ENCODE data around the gene NDN. TPM values are rescaled to one million over a fixed set of nuclear protein-coding genes. Genes with fewer than 3 reads are reported as not detected.
A peak's percentile ranks its signal among the peaks of the same experiment; 100 is the strongest.

The NDN gene
- total RNA-seq, 1 donor from 2014 or later = 61.6 TPM

GRCh38 chr15:23645371-23646164, 41.5 kb downstream of the NDN start:
- Mint-ChIP-seq H3K27me3 (ENCODE audit: low read depth, unreplicated experiment) (no peaks in the 10 kb centered on the region), H3K4me3 (ENCODE audit: unreplicated experiment) (peak overlapping the region; percentile 20), H3K27ac (ENCODE audit: unreplicated experiment) (no peak overlapping the region), H3K4me1 (ENCODE audit: low read depth, unreplicated experiment) (no peaks in the 10 kb centered on the region), H3K36me3 (ENCODE audit: low read depth, unreplicated experiment) (peaks cover 2% of the 10 kb centered on the region), H3K9me3 (ENCODE audit: unreplicated experiment) (peaks cover 5% of the 10 kb centered on the region)
- Histone ChIP-seq H3K4me3 (ENCODE audit: insufficient read depth, low read depth, low read length) (no peak overlapping the region), H3K4me2 (ENCODE audit: low read length) (no peak overlapping the region), H3K79me2 (ENCODE audit: insufficient read depth, low read length) (no peaks in the 10 kb centered on the region), H3K36me3 (ENCODE audit: insufficient read depth, low read length) (no peaks in the 10 kb centered on the region), H2AFZ (ENCODE audit: low read depth, low read length) (no peak overlapping the region), H3K27me3 (ENCODE audit: insufficient read depth, low read length) (no peaks in the 10 kb centered on the region), H3K4me1 (ENCODE audit: insufficient read depth, low read length) (no peaks in the 10 kb centered on the region), H3K9ac (ENCODE audit: low read length) (no peak overlapping the region), H4K20me1 (ENCODE audit: insufficient read depth, low read length) (no peaks in the 10 kb centered on the region), H3K27ac (ENCODE audit: low read depth, low read length) (no peak overlapping the region), H3K9me3 (ENCODE audit: insufficient read depth, low read depth, low read length) (no peaks in the 10 kb centered on the region)
- DNase-seq (ENCODE audit: low read depth) = no peak
- FAIRE-seq = no peak
- TF ChIP-seq CTCF (IDR thresholded peaks at IDR 0.05; ENCODE audit: insufficient read depth, low read depth, low read length) (no peak), EZH2 (IDR thresholded peaks at IDR 0.05; ENCODE audit: insufficient read depth, low read length) (no peak)

DNA sequence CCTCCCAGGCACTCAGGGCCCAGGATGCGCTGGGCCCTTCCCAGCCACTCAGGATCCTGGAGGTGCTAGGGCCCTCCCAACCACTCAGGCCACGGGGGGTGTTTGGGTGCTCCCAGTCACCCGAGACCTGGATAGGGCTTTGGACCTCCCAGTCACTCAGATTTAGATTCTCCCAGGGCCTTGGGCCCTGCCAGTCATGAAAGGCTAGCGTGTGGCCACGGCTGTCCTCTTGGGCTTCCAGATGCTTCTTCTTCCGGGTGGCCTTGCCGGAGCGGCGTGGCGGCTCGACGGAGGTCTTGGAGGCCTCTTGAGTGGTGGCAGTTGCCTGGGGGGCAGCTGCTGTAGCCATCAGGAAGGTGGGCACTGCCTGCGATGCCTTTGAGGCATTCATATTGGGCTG, 42.3 kb downstream of the NDN start:
- H3K27ac ChIP-seq (ENCODE audit: low read depth, low read length) = no peak overlapping the region
- peaks cover 5% of the 10 kb centered on the region for H3K9me3 Mint-ChIP-seq (ENCODE audit: unreplicated experiment)
- FAIRE-seq (no peak), DNase-seq (ENCODE audit: low read depth) (no peak)
- H3K4me3 ChIP-seq (ENCODE audit: insufficient read depth, low read depth, low read length) = no peak overlapping the region
- no peaks in the 10 kb centered on the region for H3K27me3 Mint-ChIP-seq (ENCODE audit: low read depth, unreplicated experiment)
- H3K9ac ChIP-seq (ENCODE audit: low read length) = no peak overlapping the region
- peaks cover 2% of the 10 kb centered on the region for H3K36me3 Mint-ChIP-seq (ENCODE audit: low read depth, unreplicated experiment)
- no peak overlapping the region for H2AFZ ChIP-seq (ENCODE audit: low read depth, low read length)
- H3K4me1 ChIP-seq (ENCODE audit: insufficient read depth, low read length) = no peaks in the 10 kb centered on the region
- H3K4me3 Mint-ChIP-seq (ENCODE audit: unreplicated experiment) = no peak overlapping the region
- no peaks in the 10 kb centered on the region for H3K9me3 ChIP-seq (ENCODE audit: insufficient read depth, low read depth, low read length)
- no peaks in the 10 kb centered on the region for H3K27me3 ChIP-seq (ENCODE audit: insufficient read depth, low read length)
- H3K4me2 ChIP-seq (ENCODE audit: low read length) = no peak overlapping the region
- TF ChIP-seq EZH2 (IDR thresholded peaks at IDR 0.05; ENCODE audit: insufficient read depth, low read length) (no peak), CTCF (IDR thresholded peaks at IDR 0.05; ENCODE audit: insufficient read depth, low read depth, low read length) (no peak)
- H4K20me1 ChIP-seq (ENCODE audit: insufficient read depth, low read length) = no peaks in the 10 kb centered on the region
- H3K79me2 ChIP-seq (ENCODE audit: insufficient read depth, low read length) = no peaks in the 10 kb centered on the region
- no peak overlapping the region for H3K27ac Mint-ChIP-seq (ENCODE audit: unreplicated experiment)
- no peaks in the 10 kb centered on the region for H3K4me1 Mint-ChIP-seq (ENCODE audit: low read depth, unreplicated experiment)
- H3K36me3 ChIP-seq (ENCODE audit: insufficient read depth, low read length) = no peaks in the 10 kb centered on the region

GRCh38 chr15:23642413-23643044, 44.6 kb downstream of the NDN start:
- Mint-ChIP-seq H3K27ac (ENCODE audit: unreplicated experiment) (no peak overlapping the region), H3K27me3 (ENCODE audit: low read depth, unreplicated experiment) (no peaks in the 10 kb centered on the region), H3K9me3 (ENCODE audit: unreplicated experiment) (peaks cover 2% of the 10 kb centered on the region), H3K4me3 (ENCODE audit: unreplicated experiment) (no peak overlapping the region), H3K36me3 (ENCODE audit: low read depth, unreplicated experiment) (peaks cover 2% of the 10 kb centered on the region), H3K4me1 (ENCODE audit: low read depth, unreplicated experiment) (no peaks in the 10 kb centered on the region)
- H2AFZ ChIP-seq (ENCODE audit: low read depth, low read length) = no peak overlapping the region
- TF ChIP-seq CTCF (IDR thresholded peaks at IDR 0.05; ENCODE audit: insufficient read depth, low read depth, low read length) (peak; percentile 68), EZH2 (IDR thresholded peaks at IDR 0.05; ENCODE audit: insufficient read depth, low read length) (no peak)
- DNase-seq (ENCODE audit: low read depth) (peak; percentile 20), FAIRE-seq (no peak)
- no peaks in the 10 kb centered on the region for H3K4me1 ChIP-seq (ENCODE audit: insufficient read depth, low read length)
- no peaks in the 10 kb centered on the region for H4K20me1 ChIP-seq (ENCODE audit: insufficient read depth, low read length)
- no peaks in the 10 kb centered on the region for H3K9me3 ChIP-seq (ENCODE audit: insufficient read depth, low read depth, low read length)
- no peaks in the 10 kb centered on the region for H3K36me3 ChIP-seq (ENCODE audit: insufficient read depth, low read length)
- H3K4me2 ChIP-seq (ENCODE audit: low read length) = peak overlapping the region; percentile 12
- H3K9ac ChIP-seq (ENCODE audit: low read length) = no peak overlapping the region
- H3K27me3 ChIP-seq (ENCODE audit: insufficient read depth, low read length) = no peaks in the 10 kb centered on the region
- H3K4me3 ChIP-seq (ENCODE audit: insufficient read depth, low read depth, low read length) = no peak overlapping the region
- H3K27ac ChIP-seq (ENCODE audit: low read depth, low read length) = no peak overlapping the region
- H3K79me2 ChIP-seq (ENCODE audit: insufficient read depth, low read length) = no peaks in the 10 kb centered on the region

Measured in astrocyte (in vitro differentiated cells and primary cell).